ENCODE data around the gene SH3D21.
A peak's percentile ranks its signal among the peaks of the same experiment; 100 is the strongest.

Gene SH3D21

GRCh38 chr1:36304521-36304920 lies 1.6 kb upstream of the SH3D21 start:
- peak; percentile 39 for DNase-seq

- no peak for DNase-seq
These were observed 926 bp upstream of the SH3D21 start for GRCh38 chr1:36304970-36305914.

GRCh38 chr1:36305915-36306209 lies 306 bp upstream of the SH3D21 start:
- DNase-seq: no peak

- DNase-seq: peak; percentile 97
These were observed 811 bp downstream of the SH3D21 start for GRCh38 chr1:36306902-36307456.

- DNase-seq: no peak
These were observed 1.6 kb downstream of the SH3D21 start for GRCh38 chr1:36307601-36308330.

- no peak for DNase-seq
These were observed 3.2 kb downstream of the SH3D21 start for GRCh38 chr1:36309397-36309796.

GRCh38 chr1:36320291-36320761 lies 14.2 kb downstream of the SH3D21 start:
- DNase-seq: peak; percentile 35

GRCh38 chr1:36320767-36321118 lies 14.6 kb downstream of the SH3D21 start:
- DNase-seq: no peak

GRCh38 chr1:36321119-36321951 lies 15.2 kb downstream of the SH3D21 start:
- DNase-seq: peak; percentile 45

GRCh38 chr1:36322041-36322785 lies 16.0 kb downstream of the SH3D21 start:
- DNase-seq: no peak

GRCh38 chr1:36322786-36323635 lies 16.8 kb downstream of the SH3D21 start:
- peak; percentile 50 for DNase-seq

GRCh38 chr1:36323636-36324352 lies 17.6 kb downstream of the SH3D21 start, which contains the start of gene EVA1B:
EVA1B (minus strand) TSS chr1:36323645; CDS start chr1:36323037, 608 bp downstream.
- peak; percentile 68 for DNase-seq

GRCh38 chr1:36324353-36324703 lies 18.2 kb downstream of the SH3D21 start:
- no peak for DNase-seq

GRCh38 chr1:36326499-36326898 lies 20.3 kb downstream of the SH3D21 start:
- peak; percentile 64 for DNase-seq

- DNase-seq: no peak
These were observed 21.4 kb downstream of the SH3D21 start for GRCh38 chr1:36327421-36328087.

GRCh38 chr1:36328088-36328480 lies 21.9 kb downstream of the SH3D21 start:
- DNase-seq: no peak

GRCh38 chr1:36328713-36329112 lies 22.5 kb downstream of the SH3D21 start:
- peak; percentile 69 for DNase-seq

GRCh38 chr1:36329817-36330216 lies 23.6 kb downstream of the SH3D21 start:
- DNase-seq: no peak

GRCh38 chr1:36330940-36331339 lies 24.8 kb downstream of the SH3D21 start:
- DNase-seq: no peak

GRCh38 chr1:36337830-36338229 lies 31.7 kb downstream of the SH3D21 start:
- DNase-seq: no peak

Measured in hematopoietic multipotent progenitor cell treated with erythropoietin and hydrocortisone succinate and interleukin-3 and kit ligand, for 6 days (in vitro differentiated cells).